GM18951 (cell line): ENCODE results near the gene CSMD2.

Experiments
- POLR2A ChIP-seq: IDR thresholded peaks from 4 replicates; pipeline ENCODE4 v1.6.1; 2011; ENCODE audit warnings: mild to moderate bottlenecking; ENCODE audit not compliant: insufficient read length, insufficient read depth; ENCODE audit errors: extremely low read depth
- in situ Hi-C: fragments of 300-500 bp; cut with MboI; formaldehyde crosslinking; loops from one replicate; pipeline ENCODE4 v1.12.0; 2022; ENCODE audit warnings: low sequenced_read_pairs, mixed read lengths, inconsistent platforms; ENCODE audit not compliant: unreplicated experiment

The CSMD2 gene

DNA sequence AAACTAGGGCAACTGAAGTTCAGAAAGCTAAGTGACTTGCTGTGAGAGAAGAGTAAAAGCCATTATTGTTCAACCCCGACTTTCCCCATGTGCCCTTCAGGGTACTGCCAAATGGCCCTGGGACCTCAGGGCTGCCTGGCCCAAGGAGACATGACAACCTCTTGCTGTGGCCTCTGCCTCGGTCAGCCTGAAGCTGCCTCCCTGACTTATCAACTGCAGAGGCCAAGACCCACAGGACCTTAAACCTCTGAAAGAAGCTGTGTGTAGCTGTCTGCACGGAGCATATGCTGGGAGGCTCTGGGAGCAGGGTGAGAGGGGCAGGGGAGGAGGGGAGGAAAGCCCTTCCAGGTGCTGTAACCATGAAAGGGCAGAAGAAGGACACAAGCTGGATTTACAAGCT, 265.3 kb downstream of the CSMD2 start:
- in situ Hi-C loops: no loop called here

DNA sequence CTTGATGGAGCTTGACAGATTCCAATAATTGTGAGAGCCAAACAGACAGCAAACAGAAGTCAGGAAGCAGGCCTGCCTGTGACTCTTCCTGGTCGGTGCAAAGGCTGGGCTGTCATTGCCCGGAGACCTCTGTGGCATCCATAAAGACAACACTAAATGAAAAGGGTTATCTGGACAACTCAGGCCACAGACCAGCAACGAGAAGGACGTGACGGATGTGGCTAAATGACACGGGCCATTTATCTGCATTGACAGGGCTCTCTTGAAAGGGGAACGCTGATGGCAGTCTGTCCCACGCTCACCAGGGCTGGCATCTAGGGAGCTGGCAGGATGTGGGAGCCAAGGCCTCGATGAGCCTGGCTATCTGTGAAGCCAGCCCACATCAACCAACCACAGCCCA, 266.1 kb downstream of the CSMD2 start:
- in situ Hi-C loops: no loop called here
- TF ChIP-seq POLR2A: no peak

More for the DNA sequence above, 265.3 kb downstream of the CSMD2 start:
- no peak for TF ChIP-seq POLR2A

GRCh38 chr1:33898406-33898805, 266.6 kb downstream of the CSMD2 start:
- in situ Hi-C loops: no loop called here
- TF ChIP-seq POLR2A: no peak

DNA sequence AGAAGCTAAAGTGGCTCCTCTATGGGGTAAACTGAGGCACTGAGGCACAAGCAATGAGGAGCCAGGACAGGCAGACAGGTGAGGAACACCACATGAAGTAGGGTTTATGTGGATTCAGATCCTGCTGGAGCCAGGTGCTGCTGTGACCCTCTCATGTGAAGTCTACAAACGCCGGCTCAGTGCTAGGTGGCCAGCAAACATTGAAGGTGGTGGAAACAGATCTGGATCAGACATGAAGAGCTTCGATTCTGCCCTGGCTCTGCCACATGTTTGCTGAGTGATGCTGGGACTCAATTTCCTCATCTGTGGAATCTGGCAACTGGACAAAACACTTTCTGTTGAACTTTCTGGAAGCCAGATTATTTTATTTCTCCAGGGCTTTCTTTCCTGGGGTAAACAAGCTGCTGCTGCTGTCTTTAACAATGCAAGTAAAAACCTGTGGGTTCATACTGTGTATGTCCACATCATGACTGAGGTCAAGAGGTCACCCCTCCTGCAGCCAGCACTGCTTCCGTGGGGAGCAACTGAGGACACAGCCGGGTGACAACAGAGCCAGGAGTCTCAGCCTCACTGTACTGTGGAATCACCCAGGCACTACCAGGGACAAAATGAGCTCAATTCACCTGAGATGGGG, 267.8 kb downstream of the CSMD2 start:
- TF ChIP-seq POLR2A: no peak

DNA sequence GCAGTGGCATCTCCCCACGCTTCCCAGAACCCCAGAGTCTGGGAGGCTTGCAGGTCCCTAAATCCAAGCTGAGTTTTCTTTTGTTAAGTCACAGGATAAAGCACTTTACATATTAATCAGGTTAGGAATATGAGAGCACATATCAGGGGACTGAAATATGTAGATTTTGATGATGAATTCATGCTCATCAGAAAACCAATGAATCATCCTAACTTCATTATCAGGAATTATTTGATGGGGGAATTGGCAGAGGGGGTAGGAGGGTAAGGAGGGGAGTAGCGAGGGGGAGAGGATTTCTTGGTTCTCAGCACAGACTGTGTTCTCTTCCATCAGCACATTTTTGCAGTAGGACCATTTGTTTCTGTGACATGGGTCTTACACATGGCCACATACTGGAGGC, 269.1 kb downstream of the CSMD2 start:
- in situ Hi-C loops: no loop called here
- TF ChIP-seq POLR2A: no peak

More for the DNA sequence above, 267.8 kb downstream of the CSMD2 start:
- in situ Hi-C loops: no loop called here

DNA sequence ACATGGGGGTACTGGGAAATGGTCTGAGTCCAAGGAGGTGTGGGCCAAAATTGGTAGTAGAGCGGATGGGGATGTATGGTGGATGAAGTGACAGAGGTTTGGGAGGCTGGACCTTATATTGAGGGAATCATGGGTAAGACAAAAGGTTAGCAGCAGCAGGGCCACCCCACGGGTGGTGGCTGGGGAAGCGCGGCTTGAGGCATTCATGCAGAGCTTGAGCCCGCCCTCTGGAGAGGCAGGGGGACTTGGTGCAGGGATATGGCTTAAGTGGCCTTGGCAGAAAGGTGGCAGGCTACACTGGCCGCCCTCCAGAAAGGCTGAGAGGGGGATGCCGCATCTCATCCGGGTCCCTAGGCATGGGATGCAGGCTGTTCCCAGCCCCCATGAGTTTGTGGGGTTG, 269.6 kb downstream of the CSMD2 start:
- TF ChIP-seq POLR2A: no peak
- in situ Hi-C loops: no loop called here

DNA sequence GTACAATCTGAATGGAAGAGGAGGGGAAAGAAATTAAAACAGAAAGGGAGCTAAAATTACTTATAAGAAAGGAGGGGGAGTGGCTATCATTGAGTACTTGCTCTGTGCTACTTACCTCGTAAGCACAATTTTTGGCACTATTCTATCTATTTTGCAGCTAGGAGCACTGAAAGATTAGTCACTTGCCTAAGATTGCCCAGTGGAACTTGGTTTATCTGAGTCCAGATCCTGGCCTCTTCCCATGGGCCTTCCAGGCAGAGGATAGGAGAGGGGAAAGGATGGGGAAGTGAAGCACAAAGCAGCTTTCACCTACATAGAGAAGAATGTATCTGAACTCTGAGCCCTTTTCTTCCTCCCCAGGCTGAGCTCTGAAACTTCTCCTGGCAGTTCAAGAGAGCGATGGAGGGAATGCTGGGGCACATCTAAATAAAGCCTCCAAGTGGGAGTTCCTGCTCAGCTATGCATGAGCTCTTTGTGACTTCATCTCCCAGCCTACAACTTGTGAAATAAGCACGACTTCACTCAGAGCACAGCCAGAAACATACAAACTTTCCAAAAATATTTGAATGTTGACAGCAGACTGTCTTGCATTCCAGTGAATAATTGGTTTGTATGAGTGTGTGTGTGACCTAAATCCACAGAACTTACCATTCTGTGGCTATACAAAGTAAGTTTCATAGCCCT, 271.7 kb downstream of the CSMD2 start:
- no peak for TF ChIP-seq POLR2A
- in situ Hi-C loops: no loop called here

- no peak for TF ChIP-seq POLR2A
- in situ Hi-C loops: no loop called here
These were observed 278.5 kb downstream of the CSMD2 start for GRCh38 chr1:33886496-33886895.

- TF ChIP-seq POLR2A: no peak
- in situ Hi-C loops: no loop called here
These were observed 284.7 kb downstream of the CSMD2 start for GRCh38 chr1:33880305-33880704.

GRCh38 chr1:33878392-33878791, 286.6 kb downstream of the CSMD2 start:
- in situ Hi-C loops: no loop called here
- no peak for TF ChIP-seq POLR2A

GRCh38 chr1:33876970-33877650, 287.9 kb downstream of the CSMD2 start:
- no peak for TF ChIP-seq POLR2A
- in situ Hi-C loops: no loop called here

- TF ChIP-seq POLR2A: no peak
- in situ Hi-C loops: no loop called here
These were observed 289.2 kb downstream of the CSMD2 start for GRCh38 chr1:33875862-33876261.

- TF ChIP-seq POLR2A: no peak
- in situ Hi-C loops: no loop called here
These were observed 290.4 kb downstream of the CSMD2 start for GRCh38 chr1:33874636-33875035.

DNA sequence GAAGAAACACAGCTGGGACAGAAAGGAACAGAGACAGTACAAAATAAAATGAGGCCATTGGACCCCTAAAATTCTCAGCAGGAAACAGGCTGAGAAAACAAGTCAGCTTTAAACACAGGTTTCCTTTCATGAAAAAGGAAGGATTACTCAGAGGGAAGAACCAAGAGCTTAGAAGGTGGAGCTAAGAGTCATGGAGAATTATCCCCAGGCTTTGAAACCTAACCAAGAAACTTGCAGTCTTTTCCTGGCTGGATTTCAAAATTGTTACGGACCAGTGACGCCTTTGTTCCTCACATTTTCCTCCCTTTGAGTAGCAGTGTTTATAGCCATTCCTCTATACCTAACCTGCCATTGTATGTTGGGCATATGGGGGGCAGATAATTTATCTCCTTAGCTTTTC, 292.3 kb downstream of the CSMD2 start:
- no peak for TF ChIP-seq POLR2A
- in situ Hi-C loops: no loop called here
